Measurements from ENCODE around the gene TP53RK.

TP53RK gene

DNA sequence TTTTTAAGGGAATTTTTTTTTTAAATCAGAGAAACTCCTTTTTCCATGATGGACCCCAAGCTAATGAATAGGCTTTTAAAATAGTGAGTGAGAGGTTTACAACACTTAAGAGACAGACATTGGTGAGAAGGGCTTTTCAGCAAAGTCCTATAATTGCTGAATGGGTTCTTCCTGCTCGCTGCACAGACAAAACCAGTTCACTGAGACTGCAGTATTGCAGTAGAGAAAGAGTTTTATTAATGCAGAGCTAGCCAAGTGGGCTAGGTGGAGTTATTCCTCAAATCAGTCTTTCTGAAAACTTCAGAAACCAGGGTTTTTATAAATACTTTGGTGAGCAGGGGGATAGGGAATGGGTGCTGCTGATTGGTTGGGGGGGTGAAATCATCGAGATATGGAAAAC lies 17.0 kb upstream of the TP53RK start:
- DNase-seq (ENCODE audit: low read depth in 2 of 2), result no peak

DNA sequence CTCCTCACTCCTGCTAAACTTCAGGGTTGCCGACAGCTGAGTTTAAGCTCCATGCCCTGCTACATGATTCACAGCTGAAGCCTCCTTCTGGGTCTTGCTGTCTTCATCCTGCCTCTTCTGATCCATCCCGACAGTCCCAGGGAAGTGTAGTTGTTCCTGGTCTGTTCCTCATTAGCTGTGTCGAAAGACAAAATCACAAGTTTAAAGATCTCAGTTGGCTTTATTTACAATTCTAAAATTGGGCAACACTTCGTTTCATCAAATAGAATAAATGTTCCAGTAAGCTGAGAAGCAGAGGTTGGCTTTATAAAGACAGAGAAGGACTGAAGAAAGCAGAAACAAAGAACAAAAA lies 16.1 kb upstream of the TP53RK start:
- DNase-seq (ENCODE audit: low read depth in 2 of 2), result no peak

DNA sequence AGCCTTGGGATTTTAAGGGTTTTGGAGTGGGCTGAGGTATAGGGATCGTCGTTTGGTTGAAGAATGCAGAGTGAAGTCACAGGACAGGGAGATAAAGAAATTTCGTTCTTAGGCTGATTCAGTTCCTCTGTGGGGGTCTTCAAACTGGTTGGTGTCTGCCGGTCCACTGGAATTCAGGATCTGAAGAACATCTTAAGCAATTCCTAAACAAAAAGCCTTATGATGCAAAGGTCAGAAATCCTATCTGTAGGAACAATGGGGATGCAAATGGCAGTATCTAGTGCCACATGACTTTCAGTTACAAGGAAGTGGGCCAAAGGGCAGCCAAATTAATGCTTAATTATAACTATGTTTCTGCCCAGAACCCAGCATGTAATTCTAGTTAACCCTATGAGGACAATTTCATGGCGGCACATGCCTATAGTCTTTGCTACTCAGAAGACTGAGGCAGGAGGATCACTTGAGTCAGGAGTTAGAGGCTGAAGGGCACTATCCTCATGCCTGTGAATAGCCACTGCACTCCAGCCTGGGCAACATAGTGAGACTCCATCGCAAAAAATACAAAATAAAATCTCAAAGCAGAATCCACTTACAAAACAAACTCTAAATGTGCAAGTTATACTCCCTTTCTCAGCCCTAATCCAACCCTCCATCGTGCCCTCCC lies 15.6 kb upstream of the TP53RK start:
- DNase-seq (ENCODE audit: low read depth in 2 of 2), result no peak

DNA sequence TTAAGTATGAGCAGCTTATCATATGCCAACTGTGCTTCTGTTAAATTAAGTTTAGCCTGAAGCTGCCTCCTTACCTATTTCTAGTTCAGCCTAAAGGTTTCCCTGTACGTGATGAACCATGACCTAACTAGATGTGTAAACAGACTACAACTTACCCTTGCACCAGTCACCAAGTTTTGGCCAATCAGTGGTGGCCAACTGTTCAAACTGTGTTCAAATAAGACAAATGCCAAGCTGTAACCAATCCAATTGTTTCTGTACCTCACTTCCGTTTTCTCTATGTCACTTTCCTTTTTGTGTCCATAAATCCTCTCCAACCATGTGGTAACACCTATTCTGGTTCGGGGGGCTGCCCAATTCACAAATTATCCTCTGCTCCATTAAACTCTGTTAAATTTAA lies 14.2 kb upstream of the TP53RK start:
- no peak for DNase-seq (ENCODE audit: low read depth in 2 of 2)

DNA sequence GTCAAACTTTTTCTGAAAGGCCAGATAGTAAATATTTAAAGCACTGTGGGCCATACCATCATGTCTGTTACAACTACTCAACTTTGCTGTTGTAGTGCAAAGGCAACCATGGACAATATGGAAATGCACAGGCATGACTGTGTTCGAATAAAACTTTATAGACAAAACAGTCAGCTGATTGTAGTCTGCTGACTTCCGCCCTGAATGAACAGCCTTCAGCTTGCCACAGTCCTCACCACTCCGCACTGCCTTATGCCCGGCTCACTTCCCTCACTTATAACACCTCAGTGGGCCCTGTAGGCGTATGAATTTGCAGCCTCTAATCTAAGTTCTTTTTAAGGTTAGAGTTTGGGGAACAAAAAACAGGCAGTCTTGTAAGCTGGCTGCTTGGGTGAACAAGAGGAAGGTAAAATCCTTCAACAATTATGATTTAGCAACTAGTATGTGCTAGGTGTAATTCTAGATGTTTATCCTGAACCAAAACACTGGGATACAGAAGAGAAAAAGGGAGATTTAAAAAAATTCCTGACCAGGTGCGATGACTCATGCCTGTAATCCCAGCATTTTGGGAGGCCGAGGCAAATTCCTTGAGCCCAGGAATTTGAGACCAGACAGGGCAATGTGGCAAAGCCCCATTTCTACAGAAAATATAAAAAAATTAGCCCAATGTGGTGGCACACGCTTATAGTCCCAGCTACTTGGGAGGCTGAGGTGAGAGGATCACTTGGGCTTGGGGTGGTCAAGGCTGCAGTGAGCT lies 13.4 kb upstream of the TP53RK start:
- no peak for DNase-seq (ENCODE audit: low read depth in 2 of 2)

DNA sequence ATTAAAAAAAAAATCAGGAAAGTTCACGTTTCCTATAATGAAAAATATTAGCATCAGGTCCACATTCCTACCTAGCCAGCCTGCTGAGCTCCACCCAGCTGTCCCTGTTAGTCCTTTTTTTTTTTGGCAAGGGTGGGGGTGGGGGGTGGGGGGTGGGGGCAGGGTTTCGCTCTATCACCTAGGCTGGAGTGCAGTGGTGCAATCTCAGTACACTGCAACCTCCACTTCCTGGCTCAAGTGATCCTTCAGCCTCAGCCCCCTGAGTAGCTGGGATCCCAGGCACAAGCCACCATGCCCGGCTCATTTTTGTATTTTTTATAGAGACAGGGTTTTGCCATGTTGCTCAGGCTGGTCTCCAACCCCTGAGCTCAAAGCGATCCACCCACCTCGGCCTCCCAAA lies 12.7 kb upstream of the TP53RK start:
- no peak for DNase-seq (ENCODE audit: low read depth in 2 of 2)

DNA sequence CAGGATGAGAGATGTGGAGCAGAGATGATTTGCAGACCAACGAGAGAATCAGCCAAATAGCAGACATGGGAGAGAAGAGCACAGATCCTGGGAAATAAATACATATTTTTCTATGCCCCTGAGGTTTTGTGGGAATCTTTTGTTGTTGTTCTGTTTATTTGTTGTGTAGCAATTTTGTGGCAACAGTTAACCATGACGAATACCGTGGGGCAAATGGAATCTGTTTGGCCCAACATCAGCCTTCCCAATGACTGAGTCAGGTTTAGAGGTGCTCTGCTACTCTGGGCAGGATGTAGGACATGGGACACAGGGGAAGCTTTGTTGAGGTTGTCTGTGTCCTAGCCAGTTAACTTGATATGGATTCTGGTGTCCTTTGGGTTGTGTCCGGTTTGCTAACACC lies 12.3 kb upstream of the TP53RK start:
- no peak for DNase-seq (ENCODE audit: low read depth in 2 of 2)

DNA sequence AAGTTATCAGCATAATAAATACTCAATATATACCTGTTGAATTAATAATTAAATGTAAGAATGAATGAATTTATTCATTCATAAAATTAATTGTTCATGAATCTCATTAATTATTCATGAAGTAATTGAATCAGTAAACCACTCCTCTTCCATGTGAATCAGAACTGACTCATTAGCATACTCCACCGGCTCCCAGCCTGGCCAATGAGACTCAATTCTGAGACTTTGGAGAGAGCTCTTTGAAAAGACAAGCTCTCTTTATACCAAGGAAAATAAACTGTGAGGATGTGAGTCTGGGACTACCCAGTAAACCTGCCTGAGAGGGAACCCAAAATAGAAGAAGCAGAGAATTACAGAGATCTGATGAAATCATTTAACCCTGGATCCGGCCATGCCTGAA lies 11.8 kb upstream of the TP53RK start:
- DNase-seq (ENCODE audit: low read depth in 2 of 2), result no peak

- DNase-seq (ENCODE audit: low read depth in 2 of 2), result no peak
Measured at GRCh38 chr20:46700481-46700880, 11.2 kb upstream of the TP53RK start.

- no peak for DNase-seq (ENCODE audit: low read depth in 2 of 2)
Measured at GRCh38 chr20:46699651-46700359, 10.6 kb upstream of the TP53RK start.

GRCh38 chr20:46698788-46699187 lies 9.5 kb upstream of the TP53RK start:
- no peak for DNase-seq (ENCODE audit: low read depth in 2 of 2)

DNA sequence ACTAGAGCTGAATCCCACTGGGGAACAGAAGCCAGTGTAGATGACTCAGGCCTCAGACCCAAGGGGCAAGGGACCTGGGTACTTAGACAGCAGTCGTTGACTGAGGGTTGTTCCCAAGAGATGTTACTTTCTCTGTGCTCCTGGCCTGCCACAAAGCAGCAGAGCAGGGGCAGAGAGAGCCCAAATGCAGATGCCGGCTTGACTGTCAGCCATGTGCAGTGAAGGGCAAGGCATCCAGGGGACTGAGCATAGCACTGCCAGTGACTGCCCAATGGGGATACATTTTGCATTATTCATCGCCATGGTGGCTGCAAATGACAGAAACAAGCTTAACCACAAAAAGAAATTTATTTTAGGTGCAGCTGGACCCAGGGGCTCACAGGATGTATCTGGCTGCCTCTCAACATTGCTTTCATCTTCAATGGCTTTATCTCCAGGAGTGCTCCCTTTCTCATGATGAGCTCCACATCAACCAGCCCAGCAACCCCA lies 7.6 kb upstream of the TP53RK start:
- DNase-seq (ENCODE audit: low read depth in 2 of 2), result no peak

GRCh38 chr20:46695892-46696291 lies 6.6 kb upstream of the TP53RK start:
- no peak for DNase-seq (ENCODE audit: low read depth in 2 of 2)

DNA sequence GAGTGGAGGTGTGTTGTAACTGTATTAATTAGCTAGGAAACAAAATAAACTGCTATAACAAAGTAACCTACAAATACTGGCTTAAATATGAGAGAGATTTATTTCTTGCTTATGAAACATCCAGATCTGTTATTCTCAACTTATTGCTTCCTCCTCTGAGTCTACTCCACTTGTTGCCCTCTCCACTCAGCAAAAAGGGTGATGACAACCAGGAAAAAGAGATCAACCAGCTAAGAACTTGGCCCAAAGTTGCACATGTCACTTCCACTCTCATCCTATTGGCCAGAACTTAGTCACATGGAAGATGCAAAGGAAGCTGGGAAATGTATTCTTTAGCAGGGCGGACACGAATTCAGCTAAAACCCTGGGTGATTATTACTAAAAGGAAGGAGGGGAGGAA lies 5.2 kb upstream of the TP53RK start:
- no peak for DNase-seq (ENCODE audit: low read depth in 2 of 2)

DNA sequence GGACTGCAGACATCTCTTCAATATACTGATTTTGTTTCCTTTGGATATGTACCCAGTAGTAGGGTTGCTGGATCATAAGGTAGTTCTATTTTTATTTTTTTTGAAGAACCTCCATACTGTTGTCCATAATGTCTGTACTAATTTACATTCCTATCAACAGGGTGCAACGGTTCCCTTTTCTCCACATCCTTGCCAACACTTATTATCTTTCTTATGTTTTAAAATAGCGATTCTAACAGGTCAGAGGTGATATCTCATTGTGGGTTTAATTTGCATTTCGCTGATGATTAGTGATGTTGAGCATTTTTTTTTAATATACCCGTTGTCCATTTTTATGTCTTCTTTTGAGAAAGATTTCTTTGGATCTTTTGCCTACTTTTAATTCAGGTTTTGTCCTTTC lies 2.0 kb upstream of the TP53RK start:
- DNase-seq (ENCODE audit: low read depth in 2 of 2), result no peak

GRCh38 chr20:46690219-46691106 lies 1.2 kb upstream of the TP53RK start:
- no peak for DNase-seq (ENCODE audit: low read depth in 2 of 2)

- DNase-seq (ENCODE audit: low read depth in 2 of 2), result no peak
Measured at GRCh38 chr20:46689754-46690085, 476 bp upstream of the TP53RK start.

DNA sequence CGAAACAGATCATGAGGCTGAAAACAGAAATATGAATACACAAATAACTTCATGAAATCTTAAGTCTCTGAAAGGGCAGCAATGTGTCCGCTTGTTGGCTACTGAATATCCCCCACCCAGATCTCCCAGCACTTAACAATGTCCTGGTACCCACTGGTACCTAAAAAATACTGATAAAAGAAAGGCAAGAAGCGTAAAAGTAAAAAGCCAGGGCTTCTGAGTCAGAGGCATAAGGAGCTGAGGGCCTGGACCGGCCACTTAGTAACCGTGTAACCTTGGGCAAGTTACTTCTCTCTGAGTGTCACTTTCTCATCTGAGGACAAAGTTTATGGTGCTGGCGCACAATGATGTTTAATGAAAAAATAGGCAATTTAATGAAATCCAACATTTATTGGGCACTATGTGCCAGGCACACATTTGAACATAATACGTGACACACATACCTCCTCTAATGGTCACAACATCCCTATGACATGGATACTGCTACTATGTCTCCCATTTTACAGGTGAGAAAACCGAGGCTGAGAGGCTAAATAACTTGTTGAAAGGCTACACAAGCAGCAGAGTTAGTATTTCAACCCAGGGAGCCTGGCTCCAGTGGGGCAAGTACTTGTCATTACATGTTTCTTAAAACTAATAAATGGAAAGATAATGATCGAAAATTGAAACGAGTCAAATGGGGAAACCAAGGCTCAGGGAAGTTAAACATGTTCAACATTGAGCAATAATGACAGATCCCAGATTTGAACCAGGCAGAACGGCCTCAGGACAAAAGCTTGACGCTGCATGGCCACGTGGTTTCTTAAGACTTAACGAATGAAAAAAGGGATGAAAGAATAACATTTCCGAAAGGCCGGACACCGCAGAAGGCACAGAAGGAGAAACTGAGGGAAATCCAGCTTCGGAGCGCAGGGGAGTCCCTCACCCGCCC lies 828 bp downstream of the TP53RK start:
- no peak for DNase-seq (ENCODE audit: low read depth in 2 of 2)

GRCh38 chr20:46683939-46684750 lies 5.1 kb downstream of the TP53RK start:
- DNase-seq (ENCODE audit: low read depth in 2 of 2), result no peak

GRCh38 chr20:46683668-46683938 lies 5.6 kb downstream of the TP53RK start:
- no peak for DNase-seq (ENCODE audit: low read depth in 2 of 2)

All from stimulated activated CD4-positive, alpha-beta T cell treated with anti-CD3 and anti-CD28 coated beads, Interleukin-12 subunit alpha, Interleukin-12 subunit beta, amount 100 ng/mL, for 24 hours (primary cell).